B cell (primary cell): Measurements from ENCODE around the gene GGACT. TPM values are rescaled to one million over a fixed set of nuclear protein-coding genes. Genes with fewer than 3 reads are reported as not detected.

Source experiments
- ATAC-seq: fragments of 200-7000 bp; cut with Tn5 transposase; one replicate; pipeline ENCODE4 v1.10.0; 2021; ENCODE audit warnings: low read depth, mild to moderate bottlenecking, moderate number of reproducible peaks, moderate library complexity
- CTCF ChIA-PET: fragments of 350-600 bp; sonication (Branson Sonifier 250); formaldehyde crosslinking; loops from one replicate; lab custom pipeline; 2021; ENCODE audit warnings: antibody characterized with exemption, inconsistent platforms; lab: Charles Lee
- POLR2A ChIA-PET: fragments of 350-600 bp; sonication (Branson Sonifier 250); formaldehyde crosslinking; loops from one replicate; lab custom pipeline; 2021; ENCODE audit warnings: antibody characterized with exemption; lab: Charles Lee
- DNase-seq: peaks from one replicate; pipeline ENCODE4 v3.0.0; 2013
- H2AFZ ChIP-seq: 2 replicates; pipeline ENCODE4 v1.6.1; 2012; ENCODE audit warnings: mild to moderate bottlenecking, low read depth, low read length; ENCODE audit not compliant: insufficient read depth, poor library complexity, severe bottlenecking
- H3K27ac ChIP-seq, 2 donors: 1 replicate in 1 of 2; 2 replicates in 1 of 2; pipeline ENCODE4 v1.5.1; 2012 to 2013; ENCODE audit warnings: low read length in 2 of 2, mild to moderate bottlenecking in 2 of 2, moderate library complexity in 1 of 2
- H3K27me3 ChIP-seq, 4 experiments: fragments of 200-600 bp in 1 of 4; sonication (generic) in 1 of 4; replicated peaks in 1 of 4; 1 replicate in 2 of 4; 2 replicates in 2 of 4; pipeline versions ENCODE4 v1.6.1 to v1.7.0; 2013 to 2016; ENCODE audit warnings: low read length in 3 of 4, mild to moderate bottlenecking in 2 of 4, mixed read lengths in 1 of 4, moderate library complexity in 1 of 4; ENCODE audit not compliant: insufficient read depth in 4 of 4, control insufficient read depth in 3 of 4; ENCODE audit errors: control extremely low read depth in 1 of 4
- H3K36me3 ChIP-seq, 2 experiments: replicated peaks in 1 of 2; 1 replicate in 1 of 2; 2 replicates in 1 of 2; pipeline versions ENCODE4 v1.6.1 to v1.7.1; 2013; ENCODE audit warnings: low read length in 1 of 2; ENCODE audit not compliant: insufficient read depth in 2 of 2, control insufficient read depth in 1 of 2; ENCODE audit errors: control extremely low read depth in 1 of 2, extremely low read depth in 1 of 2
- H3K4me1 ChIP-seq, 2 donors: fragments of 200-600 bp in 1 of 2; sonication (generic) in 1 of 2; 1 replicate in 1 of 2; 2 replicates in 1 of 2; pipeline versions ENCODE4 v1.5.1 to v1.6.1; 2013 to 2017; ENCODE audit warnings: low read length in 2 of 2; ENCODE audit not compliant: control insufficient read depth in 2 of 2, insufficient read depth in 2 of 2
- H3K4me2 ChIP-seq: replicated peaks from 2 replicates; pipeline ENCODE3; 2012; ENCODE audit warnings: mild to moderate bottlenecking, low read depth, low read length; ENCODE audit not compliant: poor library complexity, severe bottlenecking
- H3K4me3 ChIP-seq, 5 experiments: fragments of 200-600 bp in 1 of 5; sonication (generic) in 1 of 5; 1 replicate in 3 of 5; 2 replicates in 2 of 5; pipeline versions ENCODE4 v1.5.1 to v1.7.0; 2011 to 2016; ENCODE audit warnings: low read length in 4 of 5, mild to moderate bottlenecking in 4 of 5, low read depth in 2 of 5, control low read depth in 1 of 5, moderate library complexity in 1 of 5; ENCODE audit not compliant: insufficient read depth in 1 of 5; ENCODE audit errors: control extremely low read depth in 1 of 5, extremely low read depth in 1 of 5
- H3K79me2 ChIP-seq: fragments of 200-600 bp; sonication (generic); one replicate; pipeline ENCODE4 v1.6.0; 2016; ENCODE audit warnings: low read length; ENCODE audit not compliant: control insufficient read depth, insufficient read depth
- H3K9ac ChIP-seq: fragments of 200-600 bp; sonication (generic); 2 replicates; pipeline ENCODE4 v1.6.1; 2017; ENCODE audit warnings: mild to moderate bottlenecking, low read length, moderate library complexity
- H3K9me3 ChIP-seq, 3 donors: one replicate each; pipeline versions ENCODE4 v1.6.1 to v1.7.1; 2013; ENCODE audit warnings: low read length in 2 of 3; ENCODE audit not compliant: control insufficient read depth in 2 of 3, insufficient read depth in 1 of 3; ENCODE audit errors: control extremely low read depth in 1 of 3
- H4K20me1 ChIP-seq: 2 replicates; pipeline ENCODE4 v1.6.0; 2012; ENCODE audit warnings: mild to moderate bottlenecking, low read length; ENCODE audit not compliant: insufficient read depth, control insufficient read depth, poor library complexity, severe bottlenecking
- H3K27ac Mint-ChIP-seq: one replicate; pipeline ENCODE4 v1.8.0; 2021; ENCODE audit warnings: mixed read lengths
- H3K27me3 Mint-ChIP-seq: one replicate; pipeline ENCODE4 v1.8.0; 2021; ENCODE audit warnings: mixed read lengths
- H3K4me1 Mint-ChIP-seq: one replicate; pipeline ENCODE4 v1.8.0; 2021; ENCODE audit warnings: mixed read lengths
- H3K4me3 Mint-ChIP-seq: one replicate; pipeline ENCODE4 v1.8.0; 2021; ENCODE audit warnings: mixed read lengths
- H3K9me3 Mint-ChIP-seq: one replicate; pipeline ENCODE4 v1.8.0; 2022; ENCODE audit warnings: mixed read lengths; ENCODE audit not compliant: insufficient read depth
- CTCF ChIP-seq: fragments of 200-600 bp; IDR thresholded peaks from one replicate; pipeline ENCODE4 v1.8.0; 2022; ENCODE audit warnings: antibody characterized with exemption, mild to moderate bottlenecking
- EZH2 ChIP-seq: IDR thresholded peaks from 2 replicates; pipeline ENCODE4 v1.6.1; 2012; ENCODE audit warnings: borderline replicate concordance, low read depth, mild to moderate bottlenecking, moderate library complexity, low read length; ENCODE audit not compliant: insufficient read depth, poor library complexity, severe bottlenecking
- WGBS: methylation state at CpG from one replicate; pipeline ENCODE4 v1.1.5; 2013; ENCODE audit warnings: missing lambda C conversion rate; ENCODE audit not compliant: insufficient coverage; 5-methylcytosine and 5-hydroxymethylcytosine counted together
- intact Hi-C: fragments of 100-400 bp; cut with micrococcal nuclease; formaldehyde crosslinking; loops from one replicate; pipeline ENCODE4 v1.10.0; 2022
- polyA plus RNA-seq: library from polyadenylated mRNA; depleted of rRNA; stranded (reverse); fragments of >200 nt; gene quantifications from 2 replicates; pipeline ENCODE4 v1.2.3, GENCODE V29; 2012
- total RNA-seq, 2 donors: library from RNA; stranded (reverse); fragments of 120-200 nt in 1 of 2; gene quantifications; 1 replicate in 1 of 2; 2 replicates in 1 of 2; pipeline versions ENCODE4 v1.2.3 to v1.2.4, GENCODE V29; 2013 to 2022

GGACT gene
- total and polyA plus RNA-seq, 2 donors (not counting 1 experiment from before 2014, with no cell fraction given) = 3.2 to 3.5 TPM

DNA sequence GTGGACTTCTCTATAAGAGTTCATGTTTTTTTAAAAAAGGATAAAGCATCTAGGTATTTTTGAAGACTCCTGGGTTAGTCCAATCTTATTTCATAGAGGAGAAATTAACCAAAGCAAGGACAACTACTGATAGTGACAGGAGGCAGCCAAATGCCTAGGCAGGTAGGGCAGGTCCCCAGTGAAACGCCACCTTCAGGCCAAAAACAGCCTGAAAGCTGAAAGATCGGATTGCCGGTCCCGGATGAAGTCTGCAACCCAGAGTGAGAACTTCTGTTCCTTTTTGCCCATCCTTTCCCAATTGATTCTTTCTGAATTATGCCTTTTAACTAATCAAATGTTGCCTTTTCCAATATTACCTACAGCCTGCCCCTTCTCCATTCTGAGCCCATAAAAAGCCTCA is 6.1 kb upstream of the GGACT start:
- H3K9me3 ChIP-seq = peaks cover 0 to 3% (median 0%) of the 10 kb centered on the region in 3 donors
- H3K79me2 ChIP-seq = no peaks in the 10 kb centered on the region
- no peaks in the 10 kb centered on the region for H3K9me3 Mint-ChIP-seq
- no peak overlapping the region for H3K4me3 Mint-ChIP-seq
- WGBS = 95% methylated on average over 4 of the region's 4 CpGs
- no peak overlapping the region for H3K27ac Mint-ChIP-seq
- DNase-seq (no peak), ATAC-seq (no peak)
- no peaks in the 10 kb centered on the region for H3K4me1 Mint-ChIP-seq
- no peak overlapping the region for H3K4me3 ChIP-seq
- no peaks in the 10 kb centered on the region for H3K27me3 Mint-ChIP-seq
- no peaks in the 10 kb centered on the region for H3K36me3 ChIP-seq
- no peak overlapping the region for H3K9ac ChIP-seq
- ChIA-PET POLR2A (no interaction called here), CTCF (no interaction called here)
- intact Hi-C loops = no loop called here
- H3K4me2 ChIP-seq = no peak overlapping the region
- H3K4me1 ChIP-seq = no peaks in the 10 kb centered on the region
- H2AFZ ChIP-seq = no peak overlapping the region
- H3K27ac ChIP-seq = no peak overlapping the region
- TF ChIP-seq EZH2 (no peak), CTCF (no peak)
- no peaks in the 10 kb centered on the region for H3K27me3 ChIP-seq
- H4K20me1 ChIP-seq = no peaks in the 10 kb centered on the region

- H3K4me1 Mint-ChIP-seq = peaks cover 3% of the 10 kb centered on the region
- H3K27me3 ChIP-seq = no peaks in the 10 kb centered on the region
- 99% methylated on average over 6 of the region's 9 CpGs for WGBS
- TF ChIP-seq CTCF (no peak), EZH2 (no peak)
- CTCF ChIA-PET = no interaction called here
- H3K9me3 ChIP-seq = peaks cover 0 to 3% (median 0%) of the 10 kb centered on the region in 3 donors
- no peak overlapping the region for H3K4me2 ChIP-seq
- H3K4me3 Mint-ChIP-seq = no peak overlapping the region
- POLR2A ChIA-PET = no interaction called here
- H3K9ac ChIP-seq = no peak overlapping the region
- no peaks in the 10 kb centered on the region for H3K36me3 ChIP-seq
- ATAC-seq (no peak), DNase-seq (no peak)
- no peaks in the 10 kb centered on the region for H3K79me2 ChIP-seq
- no peaks in the 10 kb centered on the region for H4K20me1 ChIP-seq
- H3K9me3 Mint-ChIP-seq = no peaks in the 10 kb centered on the region
- no peak overlapping the region for H2AFZ ChIP-seq
- H3K27ac Mint-ChIP-seq = no peak overlapping the region
- H3K27ac ChIP-seq = no peak overlapping the region
- H3K4me3 ChIP-seq = no peak overlapping the region
- intact Hi-C loops = no loop called here
- H3K4me1 ChIP-seq = peaks cover under 1 to 1% of the 10 kb centered on the region in 2 donors
- H3K27me3 Mint-ChIP-seq = no peaks in the 10 kb centered on the region
Observed at GRCh38 chr13:100594255-100594654, 5.7 kb upstream of the GGACT start.
